HG02885 (cell line): ENCODE measurements around the gene DPM3.
"Not testable (repeated sequence)": the region's sequence is repeated elsewhere in the genome, so short reads cannot be mapped to it uniquely, and the experiment has no call there.

ENCODE experiments used
- ATAC-seq: cut with Tn5 transposase; IDR thresholded peaks from one replicate; pipeline ENCODE4 v1.9.1; 2021; ENCODE audit warnings: mild to moderate bottlenecking; ENCODE audit not compliant: unreplicated experiment, poor library complexity

The DPM3 gene, protein sequence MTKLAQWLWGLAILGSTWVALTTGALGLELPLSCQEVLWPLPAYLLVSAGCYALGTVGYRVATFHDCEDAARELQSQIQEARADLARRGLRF

DNA sequence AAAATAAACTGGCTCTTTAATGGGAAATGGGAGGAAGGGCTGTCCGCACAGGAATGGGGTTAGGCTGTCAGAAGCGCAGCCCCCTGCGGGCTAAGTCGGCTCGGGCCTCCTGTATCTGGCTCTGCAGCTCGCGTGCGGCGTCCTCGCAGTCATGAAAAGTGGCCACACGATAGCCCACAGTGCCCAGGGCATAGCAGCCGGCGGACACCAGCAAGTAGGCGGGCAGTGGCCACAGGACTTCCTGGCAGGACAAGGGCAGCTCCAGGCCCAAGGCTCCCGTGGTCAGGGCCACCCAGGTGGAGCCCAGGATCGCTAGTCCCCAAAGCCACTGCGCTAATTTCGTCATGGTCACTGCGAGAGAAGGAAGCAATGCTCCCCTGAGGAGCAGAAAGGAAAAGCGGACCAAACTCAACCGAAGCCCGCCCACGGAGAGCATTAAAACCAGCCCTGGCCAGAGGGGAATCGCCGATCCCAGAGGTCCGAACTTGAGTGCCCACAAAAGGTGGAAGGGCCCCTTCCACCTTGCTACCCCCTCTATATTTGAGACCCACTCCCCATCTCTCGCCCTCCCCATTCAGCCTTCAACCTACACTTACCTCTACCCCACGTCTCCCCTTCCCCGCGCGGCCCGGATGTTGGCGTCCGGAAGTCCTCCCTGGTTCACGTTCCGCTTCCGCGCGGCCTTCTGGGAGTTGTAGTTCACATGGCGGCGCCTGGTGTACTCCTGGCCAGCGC is at the start of gene DPM3:
TSS of gene DPM3 (minus strand) at position 637 of the 735 bp plus-strand sequence. CDS start at position 346, 291 bp downstream.
- ATAC-seq = peak; percentile 66

DNA sequence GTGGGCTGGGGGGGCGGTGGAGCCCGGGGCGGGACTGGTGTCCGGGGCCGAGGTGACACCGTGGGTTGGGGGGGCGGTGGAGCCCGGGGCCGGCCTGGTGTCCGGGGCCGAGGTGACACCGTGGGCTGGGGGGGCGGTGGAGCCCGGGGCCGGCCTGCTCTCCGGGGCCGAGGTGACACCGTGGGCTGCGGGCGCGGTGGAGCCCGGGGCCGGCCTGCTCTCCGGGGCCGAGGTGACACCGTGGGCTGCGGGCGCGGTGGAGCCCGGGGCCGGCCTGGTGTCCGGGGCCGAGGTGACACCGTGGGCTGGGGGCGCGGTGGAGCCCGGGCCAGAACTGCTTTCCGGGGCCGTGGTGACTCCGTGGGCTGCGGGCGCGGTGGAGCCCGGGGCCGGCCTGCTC is 49.6 kb upstream of the DPM3 start:
- not testable (repeated sequence) for ATAC-seq

DNA sequence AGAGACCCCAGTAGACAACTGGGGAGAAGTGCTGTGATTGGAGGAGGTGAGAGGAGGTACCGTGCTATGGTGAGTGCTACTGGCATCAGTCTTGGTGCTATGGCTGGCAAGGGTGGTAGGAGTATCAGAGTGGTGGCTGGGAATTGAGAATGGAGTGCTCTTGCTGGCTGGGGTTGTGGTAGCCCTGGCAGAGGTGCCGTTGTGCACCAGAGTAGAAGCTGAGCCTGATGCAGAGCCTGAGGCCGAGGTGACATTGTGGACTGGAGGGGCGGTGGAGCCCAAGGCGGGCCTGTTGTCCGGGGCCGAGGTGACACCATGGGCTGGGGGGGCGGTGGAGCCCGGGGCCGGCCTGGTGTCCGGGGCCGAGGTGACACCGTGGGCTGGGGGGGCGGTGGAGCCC is 47.9 kb upstream of the DPM3 start:
- no peak for ATAC-seq

DNA sequence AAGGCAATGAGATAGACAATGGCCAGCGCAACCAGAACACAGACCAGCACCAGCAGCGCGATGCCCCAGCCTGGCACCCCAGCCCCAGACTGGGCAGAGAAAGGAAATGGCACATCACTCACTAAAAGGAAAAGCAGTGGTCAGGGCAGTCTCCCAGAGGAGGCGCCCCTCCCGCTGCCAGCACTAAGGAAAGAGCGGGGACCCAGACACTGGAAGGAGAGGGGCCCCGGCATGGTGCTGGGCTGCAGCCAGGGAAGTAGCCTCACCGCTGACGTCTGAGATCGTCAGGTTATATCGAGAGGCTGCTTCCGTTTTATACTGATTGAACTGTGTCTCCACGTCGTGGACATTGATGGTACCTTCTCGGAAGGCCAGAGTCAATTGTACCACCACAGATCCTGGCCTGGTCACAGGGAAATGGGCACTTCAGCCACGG is 47.1 kb upstream of the DPM3 start:
- ATAC-seq = no peak

DNA sequence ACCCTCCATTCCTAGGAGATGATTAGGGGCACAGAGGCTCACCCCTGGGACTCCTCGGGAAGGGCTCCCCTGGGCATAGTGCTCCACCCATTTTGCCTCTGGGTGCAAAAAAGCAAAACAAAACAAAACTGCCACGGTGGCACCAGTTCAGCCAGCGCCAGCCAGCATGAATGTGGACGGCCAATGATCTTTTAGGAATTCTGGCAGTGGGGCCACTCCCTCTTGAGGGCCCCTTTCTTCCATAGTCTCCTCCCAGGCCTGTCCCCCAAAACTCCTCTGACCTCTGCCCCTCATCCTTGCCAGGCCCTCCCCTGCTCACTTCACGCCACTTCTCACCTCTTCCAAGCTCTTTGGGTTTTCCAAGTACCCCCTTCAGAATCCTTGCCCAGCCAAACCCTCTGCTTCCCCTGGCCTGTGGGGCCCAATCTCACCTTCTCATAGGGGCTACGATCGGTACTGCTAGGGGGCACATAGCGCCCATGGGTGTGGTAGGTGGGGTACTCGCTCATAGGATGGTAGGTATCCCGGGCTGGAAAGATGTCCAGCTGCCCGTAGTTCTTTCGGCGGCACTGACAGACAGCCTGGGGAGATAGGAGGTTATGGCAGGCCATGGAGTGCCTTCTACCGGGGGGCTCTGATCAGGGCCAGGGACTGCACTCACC is 46.6 kb upstream of the DPM3 start:
- ATAC-seq = no peak

DNA sequence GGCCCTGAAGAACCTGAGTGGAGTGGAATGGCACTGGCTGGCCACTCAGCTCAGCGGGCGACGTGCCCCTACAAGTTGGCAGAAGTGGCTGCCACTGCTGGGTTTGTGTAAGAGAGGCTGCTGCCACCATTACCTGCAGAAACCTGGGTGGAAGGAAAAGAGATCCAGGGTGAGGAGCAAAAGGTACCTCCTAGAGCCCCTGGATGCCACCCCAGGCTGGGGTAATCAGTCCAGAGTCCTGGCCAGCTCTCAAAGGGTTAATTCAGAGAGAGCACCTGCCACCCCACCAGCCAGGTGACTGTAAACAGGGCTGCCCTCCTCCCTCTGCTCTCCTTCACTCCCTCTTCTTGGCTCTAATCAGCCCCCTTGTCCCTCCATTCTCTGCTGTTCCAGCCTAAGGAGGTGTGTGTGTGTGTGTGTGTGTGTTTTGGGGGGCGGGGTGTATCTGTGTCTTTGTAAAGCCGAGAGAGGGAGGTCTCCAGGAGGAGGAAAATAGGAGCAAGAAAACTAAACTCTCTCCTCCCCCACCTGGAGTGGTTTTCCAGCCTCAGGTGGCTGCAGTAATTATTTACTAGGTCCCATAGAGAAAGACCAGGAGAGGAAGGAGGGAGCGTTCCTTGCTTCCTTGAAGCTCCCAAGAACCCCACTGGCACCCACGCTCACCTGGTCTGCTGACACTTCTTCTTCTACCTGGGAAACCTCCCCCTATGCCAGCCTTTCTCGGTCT is 45.9 kb upstream of the DPM3 start:
- no peak for ATAC-seq

DNA sequence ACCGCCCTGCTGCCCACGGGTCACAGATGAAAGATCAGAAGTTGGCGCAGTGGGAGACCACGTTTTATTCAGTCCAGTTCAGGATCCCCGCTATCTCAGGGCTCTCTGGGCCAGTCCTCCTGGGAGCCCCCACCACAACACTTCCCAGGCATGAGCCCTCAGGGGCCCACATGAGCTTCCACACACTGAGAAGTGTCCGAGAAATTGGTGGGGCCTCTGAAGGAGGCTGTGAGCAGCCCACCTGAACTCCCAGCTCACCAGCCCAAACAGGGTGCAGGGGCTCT is 45.4 kb upstream of the DPM3 start:
- ATAC-seq = peak; percentile 9

DNA sequence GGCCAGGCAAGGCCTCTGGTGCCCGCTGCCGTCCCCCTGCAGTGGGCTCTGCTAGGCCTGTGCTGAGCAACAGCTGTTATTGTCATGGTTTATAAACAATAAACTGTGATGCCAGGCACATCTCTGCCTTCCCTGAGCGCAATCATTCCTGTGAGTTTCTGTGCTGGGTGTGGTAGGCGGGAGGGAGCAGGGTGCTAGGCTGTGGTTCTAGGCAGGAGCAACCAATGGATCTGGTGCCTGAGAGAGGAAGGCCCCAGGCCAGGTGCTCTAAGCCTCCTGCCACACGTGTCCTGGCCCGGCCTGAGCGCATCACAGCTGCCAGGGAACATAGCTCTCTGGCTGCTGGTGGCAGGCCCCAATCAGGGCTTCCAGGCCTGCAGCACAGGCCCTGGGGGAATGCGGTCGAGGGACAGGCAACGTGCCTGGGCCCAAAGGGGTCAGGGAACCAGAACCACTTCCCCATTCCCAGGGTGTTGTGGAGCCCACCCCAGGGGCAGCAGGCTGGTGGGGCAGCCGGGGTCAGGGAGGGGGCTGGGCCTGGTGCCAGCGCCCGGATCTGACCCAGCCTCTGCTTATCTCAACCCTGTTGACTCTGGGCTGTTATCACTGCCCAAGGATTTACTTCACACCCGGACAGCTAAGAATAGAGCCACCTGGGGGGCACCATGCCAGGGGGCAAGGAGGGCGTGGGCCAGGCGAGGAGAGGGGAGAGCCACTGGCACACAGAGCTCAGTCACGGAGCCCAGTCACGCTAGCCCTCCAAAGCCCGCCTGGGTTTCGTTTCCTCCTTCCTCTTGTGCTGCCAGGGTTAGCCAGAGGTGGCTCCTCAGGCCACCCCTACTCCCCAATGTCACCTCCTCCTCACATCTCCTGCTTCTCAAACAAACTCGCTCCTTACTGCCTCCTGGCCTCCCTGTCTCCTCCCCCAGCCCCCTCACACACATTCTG is 44.8 kb upstream of the DPM3 start:
- ATAC-seq = peak; percentile 68

DNA sequence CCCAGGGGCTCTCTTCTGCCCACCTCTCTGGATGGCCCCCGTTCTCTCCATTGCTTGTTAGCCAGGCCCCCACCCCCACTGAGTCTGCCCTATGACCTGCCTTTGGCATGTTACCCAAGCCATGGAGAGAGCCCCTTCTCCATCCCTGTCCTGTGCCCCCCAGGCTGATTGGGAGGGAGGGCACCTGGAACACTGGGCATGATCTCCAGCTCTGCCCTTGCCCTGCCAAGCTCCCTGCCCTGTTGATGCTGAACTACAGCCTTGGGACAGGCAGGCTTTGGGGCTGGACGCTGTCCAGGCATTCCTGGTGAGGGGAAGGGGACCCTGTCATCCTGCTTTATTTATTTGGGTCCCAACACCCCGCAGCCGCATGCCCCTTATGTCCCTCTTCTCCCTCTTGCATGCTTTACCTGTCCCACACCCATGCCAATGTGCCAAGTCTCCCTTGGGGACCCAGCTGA is 44.0 kb upstream of the DPM3 start:
- ATAC-seq = no peak

DNA sequence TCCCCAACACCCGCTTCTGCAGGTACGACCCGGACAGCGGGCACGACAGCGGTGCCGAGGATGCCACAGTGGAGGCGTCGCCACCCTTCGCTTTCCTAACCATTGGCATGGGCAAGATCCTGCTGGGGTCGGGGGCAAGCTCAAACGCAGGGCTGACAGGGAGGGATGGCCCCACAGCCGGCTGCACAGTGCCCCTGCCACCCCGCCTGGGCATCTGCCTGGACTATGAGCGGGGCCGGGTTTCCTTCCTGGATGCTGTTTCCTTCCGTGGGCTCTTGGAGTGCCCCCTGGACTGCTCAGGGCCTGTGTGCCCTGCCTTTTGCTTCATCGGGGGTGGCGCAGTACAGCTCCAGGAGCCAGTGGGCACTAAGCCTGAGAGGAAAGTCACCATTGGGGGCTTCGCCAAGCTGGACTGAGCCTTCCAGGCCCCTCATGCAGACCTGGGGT is 43.5 kb upstream of the DPM3 start:
- no peak for ATAC-seq

DNA sequence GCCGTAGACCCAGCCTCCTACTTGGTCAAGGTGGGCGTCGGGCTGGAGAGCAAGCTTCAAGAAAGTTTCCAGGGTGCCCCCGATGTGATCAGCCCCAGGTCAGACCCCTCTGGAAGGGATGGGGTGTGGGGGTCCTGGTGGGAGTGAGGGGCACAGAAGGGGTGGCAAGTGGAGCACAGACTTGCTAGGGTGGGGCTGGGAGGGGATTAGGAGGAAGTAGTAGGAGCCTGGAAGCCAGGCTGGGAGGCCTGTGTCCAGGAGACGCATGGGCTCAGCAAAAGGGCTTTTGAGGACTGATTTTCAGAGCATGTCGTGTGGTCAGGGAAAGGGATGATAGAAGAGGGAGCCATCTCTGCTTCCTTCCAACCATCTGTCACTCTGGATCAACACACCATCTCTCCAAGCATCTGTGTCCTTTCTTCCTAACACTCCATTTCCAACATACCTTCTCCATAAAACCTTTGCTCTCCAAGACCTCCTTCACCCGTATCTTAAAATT is 41.8 kb upstream of the DPM3 start:
- ATAC-seq = no peak

DNA sequence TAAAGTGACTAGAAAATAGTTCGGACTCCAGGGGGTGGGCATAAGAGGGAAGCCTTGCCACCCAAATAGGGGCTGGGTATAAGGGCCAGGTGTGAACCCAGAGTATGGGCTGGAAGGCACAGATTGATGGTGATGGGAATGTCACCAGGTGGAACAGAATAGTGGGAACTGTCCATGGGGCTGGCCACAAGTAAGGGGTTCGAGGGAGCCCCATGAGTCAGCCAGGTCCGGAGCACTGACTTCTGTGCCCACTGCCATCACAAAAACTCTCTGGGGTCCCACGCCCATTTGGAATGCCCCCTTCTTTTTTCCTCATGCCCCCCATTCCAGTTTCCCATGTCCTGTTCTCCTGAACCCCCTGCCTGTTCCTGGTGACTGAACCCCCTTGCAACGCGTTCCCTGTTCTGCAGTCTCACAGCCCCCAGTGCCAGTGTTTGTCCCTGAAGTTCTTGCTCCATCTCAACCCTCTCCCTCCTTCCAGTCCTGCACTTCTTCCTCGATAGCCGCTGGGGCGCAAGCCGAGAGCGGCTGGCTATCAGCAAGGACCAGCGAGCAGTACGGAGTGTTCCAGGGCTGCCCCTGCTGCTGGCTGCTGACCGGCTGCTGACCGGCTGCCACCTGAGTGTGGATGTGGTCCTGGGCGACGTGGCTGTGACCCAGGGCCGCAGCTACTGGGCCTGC is 41.2 kb upstream of the DPM3 start:
- ATAC-seq = no peak

DNA sequence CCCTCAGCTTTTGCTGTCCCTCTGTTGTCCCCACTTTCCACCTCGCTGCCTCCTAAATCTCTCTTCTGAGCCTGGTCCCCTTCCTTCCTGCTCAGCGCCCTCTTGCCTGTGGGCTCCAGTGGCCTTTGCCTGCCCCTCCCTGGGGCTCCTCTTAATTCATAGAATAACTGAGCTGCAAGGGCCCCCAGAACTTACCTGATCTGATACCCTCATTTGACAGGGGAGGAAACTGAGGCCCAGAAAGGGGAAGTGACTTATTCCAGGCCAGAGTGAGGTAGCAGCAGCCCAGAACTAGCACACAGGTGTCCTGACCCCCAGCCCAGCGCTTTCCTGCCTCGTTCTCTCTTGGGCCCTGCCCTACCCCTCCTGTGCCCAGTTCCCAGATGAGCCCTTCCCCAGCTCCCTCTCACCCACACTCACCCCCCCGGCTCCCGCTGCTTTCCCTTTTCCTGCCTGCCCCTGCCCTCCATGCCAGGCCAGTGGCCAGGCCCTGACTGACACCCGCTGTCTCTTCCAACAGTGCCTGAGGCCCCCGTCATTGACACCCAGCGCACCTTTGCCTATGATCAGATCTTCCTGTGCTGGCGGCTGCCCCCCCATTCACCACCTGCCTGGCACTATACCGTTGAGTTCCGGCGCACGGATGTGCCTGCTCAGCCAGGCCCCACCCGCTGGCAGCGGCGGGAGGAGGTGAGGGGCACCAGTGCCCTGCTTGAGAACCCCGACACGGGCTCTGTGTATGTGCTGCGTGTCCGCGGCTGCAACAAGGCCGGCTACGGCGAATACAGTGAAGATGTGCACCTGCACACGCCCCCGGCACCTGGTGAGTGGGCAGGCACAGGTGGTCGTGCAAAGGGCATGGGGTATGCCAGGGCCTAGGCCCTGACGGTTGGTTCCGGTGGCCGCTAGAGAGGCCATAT is 39.0 kb upstream of the DPM3 start:
- no peak for ATAC-seq

DNA sequence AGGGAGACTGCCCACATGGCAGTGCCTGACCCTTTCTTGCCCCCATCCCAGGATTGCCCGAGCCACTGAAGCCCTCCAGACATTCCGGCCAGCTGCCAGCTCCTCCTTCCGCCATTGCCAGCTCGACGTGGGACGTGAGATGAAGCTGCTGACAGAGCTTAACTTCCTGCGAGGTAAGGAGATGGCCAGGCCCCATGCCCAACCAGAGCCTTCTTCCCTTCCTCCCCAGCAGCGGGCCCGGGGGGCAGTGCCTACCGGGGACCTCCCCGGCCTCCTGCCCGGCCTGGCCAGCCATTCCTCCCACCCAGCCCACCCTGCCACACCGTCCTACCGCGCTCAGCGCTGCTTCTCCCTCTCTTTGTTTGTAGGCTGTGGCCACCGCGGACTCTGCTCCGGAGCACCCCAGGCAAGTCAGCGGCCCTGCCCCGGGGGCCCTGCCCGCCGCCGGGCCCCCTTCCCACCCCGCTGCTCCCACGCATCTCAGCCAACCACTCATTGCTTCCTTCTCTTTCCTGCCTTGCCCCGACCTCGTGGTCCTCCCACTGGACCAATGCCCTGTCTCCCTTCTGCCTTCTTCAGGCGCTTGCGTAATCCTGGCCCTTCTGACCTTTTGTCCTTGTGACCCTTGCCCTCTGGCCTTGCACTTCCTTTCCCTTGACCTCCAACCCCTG is 38.2 kb upstream of the DPM3 start:
- no peak for ATAC-seq

DNA sequence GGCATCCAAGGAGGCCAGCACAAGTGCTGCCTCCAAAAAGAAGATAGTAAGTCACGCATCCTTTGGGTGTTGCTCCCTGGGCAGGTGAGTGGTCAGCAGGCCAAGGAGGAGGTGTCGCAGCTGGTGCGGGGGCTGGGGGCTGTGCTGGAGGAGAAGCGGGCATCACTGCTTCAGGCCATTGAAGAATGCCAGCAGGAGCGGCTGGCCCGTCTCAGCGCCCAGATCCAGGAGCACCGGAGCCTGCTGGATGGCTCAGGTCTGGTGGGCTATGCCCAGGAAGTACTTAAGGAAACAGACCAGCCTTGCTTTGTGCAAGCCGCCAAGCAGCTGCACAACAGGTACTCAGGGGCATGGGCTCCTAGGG is 37.6 kb upstream of the DPM3 start:
- no peak for ATAC-seq

DNA sequence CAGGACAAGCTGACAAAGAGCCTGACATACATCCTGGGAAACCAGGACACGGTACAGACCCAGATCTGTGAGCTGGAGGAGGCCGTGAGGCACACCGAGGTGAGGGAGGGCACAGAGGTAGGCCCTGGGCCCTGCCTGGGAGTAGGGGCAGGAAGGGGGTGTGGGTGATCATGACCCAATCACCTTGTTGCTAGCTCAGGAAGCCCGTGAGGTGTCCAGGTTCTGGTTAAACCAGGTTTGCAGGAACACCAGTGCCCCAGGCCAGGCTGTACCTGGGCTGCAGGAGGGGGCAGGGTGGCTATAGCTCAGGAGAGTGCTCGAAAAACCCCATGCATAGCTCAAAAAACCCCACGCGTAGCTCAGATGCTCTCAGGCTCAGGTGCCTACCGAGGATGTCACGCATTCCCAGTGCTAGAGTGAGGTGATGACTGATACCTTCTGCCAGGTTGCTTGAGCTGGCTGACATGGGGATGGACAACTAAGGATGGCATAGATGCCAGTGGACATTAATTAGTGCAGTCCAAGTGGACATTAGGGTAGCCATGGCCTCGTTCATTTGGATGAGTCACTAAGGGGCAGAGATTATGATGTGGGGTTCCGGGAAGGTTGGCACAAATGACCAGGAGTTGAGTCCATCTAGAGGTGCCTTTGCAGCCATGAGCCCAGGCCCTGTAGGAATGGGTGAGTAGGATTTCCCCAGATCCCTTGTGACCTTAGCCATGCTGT is 37.0 kb upstream of the DPM3 start:
- no peak for ATAC-seq

DNA sequence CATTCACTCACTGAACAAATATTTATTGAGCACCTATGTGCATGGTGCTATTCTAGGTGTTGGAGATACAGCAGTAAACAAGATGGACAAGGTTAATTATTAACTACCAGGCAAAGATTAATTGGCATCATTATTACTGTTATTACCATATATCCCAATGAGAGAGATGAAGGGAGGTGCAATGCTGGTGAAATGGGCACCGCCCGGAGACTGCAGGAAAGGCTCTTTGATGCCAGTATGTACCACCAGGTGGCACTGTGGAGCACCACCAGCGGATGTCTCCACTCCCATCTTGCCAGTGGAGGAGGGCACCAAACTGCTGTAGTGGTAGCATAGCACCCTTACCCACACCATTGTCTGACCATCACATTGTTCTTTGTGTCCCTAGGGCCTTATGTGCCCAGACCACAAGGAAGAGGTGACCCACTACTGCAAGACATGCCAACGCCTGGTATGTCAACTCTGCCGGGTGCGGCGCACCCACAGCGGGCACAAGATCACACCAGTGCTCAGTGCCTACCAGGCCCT is 36.3 kb upstream of the DPM3 start:
- no peak for ATAC-seq
